Endothelial cell (in vitro differentiated cells): ENCODE data around the gene EFCAB6. TPM values are rescaled to one million over a fixed set of nuclear protein-coding genes. Genes with fewer than 3 reads are reported as not detected.

Source experiments
- DNase-seq: peaks from one replicate; pipeline ENCODE4 v3.0.0; 2021; ENCODE audit warnings: low spot score
- H3K27ac Mint-ChIP-seq: one replicate; pipeline ENCODE4 v1.8.0; 2021; ENCODE audit warnings: mixed read lengths, inconsistent platforms; ENCODE audit not compliant: unreplicated experiment
- H3K27me3 Mint-ChIP-seq: one replicate; pipeline ENCODE4 v1.8.0; 2021; ENCODE audit warnings: mild to moderate bottlenecking, moderate library complexity, mixed read lengths, inconsistent platforms; ENCODE audit not compliant: unreplicated experiment
- H3K36me3 Mint-ChIP-seq: one replicate; pipeline ENCODE4 v1.8.0; 2021; ENCODE audit warnings: mild to moderate bottlenecking, low read depth, mixed read lengths, inconsistent platforms; ENCODE audit not compliant: unreplicated experiment
- H3K4me1 Mint-ChIP-seq: one replicate; pipeline ENCODE4 v1.8.0; 2021; ENCODE audit warnings: mild to moderate bottlenecking, mixed read lengths, inconsistent platforms; ENCODE audit not compliant: unreplicated experiment
- H3K4me3 Mint-ChIP-seq: one replicate; pipeline ENCODE4 v1.8.0; 2021; ENCODE audit warnings: mild to moderate bottlenecking, mixed read lengths, inconsistent platforms; ENCODE audit not compliant: unreplicated experiment
- H3K9me3 Mint-ChIP-seq: one replicate; pipeline ENCODE4 v1.8.0; 2021; ENCODE audit warnings: mixed read lengths, inconsistent platforms; ENCODE audit not compliant: unreplicated experiment
- total RNA-seq: library from RNA; stranded (reverse); fragmentation: NEBNext Ultra II Directional; extraction: Animal tissue kit (Norgen Biotek cat#: 25700); gene quantifications from one replicate; pipeline ENCODE4 v1.2.1, GENCODE V29; 2021; ENCODE audit not compliant: unreplicated experiment
- TF ChIP-seq, protein P1 (sequence below): fragments of 200-600 bp; sonication (generic); IDR thresholded peaks from one replicate; pipeline ENCODE4 v1.5.0; 2021; ENCODE audit warnings: antibody characterized with exemption; ENCODE audit not compliant: unreplicated experiment

EFCAB6 gene
- total RNA-seq, 1 donor from 2014 or later, result 0.69 TPM

DNA sequence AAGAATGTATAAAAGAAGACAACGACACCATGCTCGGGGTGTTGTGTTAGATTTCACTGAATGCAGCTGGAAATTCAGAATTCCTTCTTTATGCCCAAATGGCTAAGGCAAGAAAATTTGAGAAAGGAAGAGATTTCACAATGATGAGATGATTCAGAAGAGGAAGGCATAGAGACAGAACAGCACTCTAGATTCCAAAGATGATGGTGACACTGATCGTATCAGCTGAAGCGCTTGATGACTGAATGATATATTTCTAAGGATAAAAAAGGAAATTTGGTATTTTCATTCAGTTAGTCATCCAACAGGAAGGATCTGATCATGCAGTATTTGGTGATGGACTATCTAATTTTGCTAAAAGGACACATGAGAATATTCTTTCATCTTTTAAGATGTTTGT, 189.2 kb downstream of the EFCAB6 start:
- no peaks in the 10 kb centered on the region for H3K36me3 Mint-ChIP-seq
- no peaks in the 10 kb centered on the region for H3K27me3 Mint-ChIP-seq
- no peak overlapping the region for H3K27ac Mint-ChIP-seq
- H3K4me3 Mint-ChIP-seq, result no peak overlapping the region
- TF ChIP-seq, protein P1, sequence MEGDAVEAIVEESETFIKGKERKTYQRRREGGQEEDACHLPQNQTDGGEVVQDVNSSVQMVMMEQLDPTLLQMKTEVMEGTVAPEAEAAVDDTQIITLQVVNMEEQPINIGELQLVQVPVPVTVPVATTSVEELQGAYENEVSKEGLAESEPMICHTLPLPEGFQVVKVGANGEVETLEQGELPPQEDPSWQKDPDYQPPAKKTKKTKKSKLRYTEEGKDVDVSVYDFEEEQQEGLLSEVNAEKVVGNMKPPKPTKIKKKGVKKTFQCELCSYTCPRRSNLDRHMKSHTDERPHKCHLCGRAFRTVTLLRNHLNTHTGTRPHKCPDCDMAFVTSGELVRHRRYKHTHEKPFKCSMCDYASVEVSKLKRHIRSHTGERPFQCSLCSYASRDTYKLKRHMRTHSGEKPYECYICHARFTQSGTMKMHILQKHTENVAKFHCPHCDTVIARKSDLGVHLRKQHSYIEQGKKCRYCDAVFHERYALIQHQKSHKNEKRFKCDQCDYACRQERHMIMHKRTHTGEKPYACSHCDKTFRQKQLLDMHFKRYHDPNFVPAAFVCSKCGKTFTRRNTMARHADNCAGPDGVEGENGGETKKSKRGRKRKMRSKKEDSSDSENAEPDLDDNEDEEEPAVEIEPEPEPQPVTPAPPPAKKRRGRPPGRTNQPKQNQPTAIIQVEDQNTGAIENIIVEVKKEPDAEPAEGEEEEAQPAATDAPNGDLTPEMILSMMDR, result no peak
- H3K4me1 Mint-ChIP-seq, result no peaks in the 10 kb centered on the region
- DNase-seq, result no peak
- no peaks in the 10 kb centered on the region for H3K9me3 Mint-ChIP-seq

DNA sequence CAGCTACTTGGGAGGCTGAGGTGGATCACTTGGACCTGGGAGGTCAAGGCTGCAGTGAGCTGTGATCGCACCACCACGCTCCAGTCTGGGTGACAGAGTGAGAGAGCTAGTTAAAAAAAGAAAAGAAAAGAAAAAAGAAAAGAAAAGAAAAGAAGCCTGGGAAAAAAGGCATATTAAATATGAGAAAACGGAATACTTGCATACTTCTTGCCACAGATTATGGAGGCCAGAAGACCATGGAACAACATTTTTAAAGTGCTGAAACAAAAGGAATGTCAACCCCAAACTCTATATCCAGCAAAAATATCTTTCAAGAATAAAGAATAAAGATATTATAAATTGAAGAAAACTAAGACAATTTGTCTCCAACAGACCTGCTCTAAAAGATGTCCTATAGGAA, 191.9 kb downstream of the EFCAB6 start:
- Mint-ChIP-seq H3K27ac (no peak overlapping the region), H3K4me1 (no peaks in the 10 kb centered on the region), H3K36me3 (no peaks in the 10 kb centered on the region), H3K27me3 (no peaks in the 10 kb centered on the region), H3K4me3 (no peak overlapping the region), H3K9me3 (no peaks in the 10 kb centered on the region)
- DNase-seq, result no peak
- TF ChIP-seq, protein P1, result no peak

DNA sequence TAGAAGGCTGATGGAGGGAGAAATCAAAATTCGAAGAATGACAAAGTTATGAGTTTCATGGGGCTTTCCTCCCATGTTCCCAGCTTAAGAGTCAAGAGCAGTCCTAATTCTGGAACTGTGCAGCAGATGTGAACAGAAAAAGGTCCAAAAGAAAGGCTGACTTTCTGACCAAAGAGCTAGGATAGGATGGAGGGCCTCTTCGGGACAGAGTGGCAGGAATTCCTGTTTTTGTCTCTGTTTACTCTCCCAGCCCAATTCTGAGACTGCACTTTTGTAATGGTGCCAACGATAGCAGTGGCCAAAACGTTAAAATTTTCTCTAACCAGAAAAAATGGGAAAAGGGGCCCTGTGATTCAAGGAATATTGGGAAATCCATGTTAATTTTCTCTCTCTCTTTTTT, 193.6 kb downstream of the EFCAB6 start:
- Mint-ChIP-seq H3K4me1 (no peaks in the 10 kb centered on the region), H3K27ac (no peak overlapping the region), H3K36me3 (no peaks in the 10 kb centered on the region), H3K4me3 (no peak overlapping the region), H3K27me3 (no peaks in the 10 kb centered on the region), H3K9me3 (no peaks in the 10 kb centered on the region)
- no peak for DNase-seq
- TF ChIP-seq, protein P1, result no peak

DNA sequence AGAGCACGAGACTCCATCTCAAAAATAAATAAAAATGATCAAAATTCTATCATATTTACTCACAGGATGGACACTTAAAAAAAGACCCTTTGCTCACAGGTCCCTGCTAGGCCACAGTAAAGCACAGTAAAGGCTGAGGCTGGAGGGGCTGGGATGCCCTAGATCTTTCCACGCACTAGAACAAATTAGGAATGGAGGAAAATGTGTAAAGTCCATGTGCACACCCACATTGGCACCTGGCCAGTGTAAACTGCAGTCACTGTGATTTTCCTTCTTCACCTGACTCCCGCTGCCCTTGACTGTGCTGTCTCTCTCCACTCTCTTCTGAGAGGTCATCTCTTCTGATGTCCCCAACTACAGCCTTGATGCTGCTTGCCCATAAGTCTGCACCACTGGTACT, 195.5 kb downstream of the EFCAB6 start:
- Mint-ChIP-seq H3K4me3 (no peak overlapping the region), H3K36me3 (no peaks in the 10 kb centered on the region), H3K27ac (no peak overlapping the region), H3K27me3 (no peaks in the 10 kb centered on the region), H3K9me3 (no peaks in the 10 kb centered on the region), H3K4me1 (no peaks in the 10 kb centered on the region)
- TF ChIP-seq, protein P1, result no peak
- no peak for DNase-seq

DNA sequence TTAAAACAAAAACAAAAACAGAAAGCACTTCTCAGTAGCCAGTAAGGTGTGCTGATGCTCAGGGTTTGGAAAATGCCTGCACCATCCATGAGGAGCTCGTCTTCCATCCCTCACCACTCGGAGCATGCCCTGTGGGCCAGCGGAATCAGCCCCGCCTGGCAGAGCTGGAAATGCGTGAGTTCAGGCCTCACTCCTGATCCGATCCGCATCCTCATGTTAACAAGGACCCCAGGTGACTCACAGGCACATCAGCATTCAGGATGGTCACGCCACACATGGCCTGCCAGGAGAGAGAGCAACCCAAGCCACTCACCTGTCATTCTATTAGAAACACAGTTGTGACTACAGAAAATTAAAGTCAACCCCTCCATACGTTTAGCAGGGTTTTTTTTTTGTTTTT, 211.8 kb downstream of the EFCAB6 start:
- Mint-ChIP-seq H3K36me3 (no peaks in the 10 kb centered on the region), H3K4me3 (no peak overlapping the region), H3K27ac (no peak overlapping the region), H3K27me3 (no peaks in the 10 kb centered on the region), H3K9me3 (no peaks in the 10 kb centered on the region), H3K4me1 (no peaks in the 10 kb centered on the region)
- no peak for DNase-seq
- TF ChIP-seq, protein P1, result no peak
